Stimulated activated CD4-positive, alpha-beta T cell treated with anti-CD3 and anti-CD28 coated beads, Interleukin-1b, Interleukin-23, amount 100 ng/mL, for 48 hours (primary cell): Measurements from ENCODE around the gene ITGA5.

Experiments used
- DNase-seq: peaks from one replicate; pipeline ENCODE4 v3.0.0-alpha.2; 2020

The ITGA5 gene

GRCh38 chr12:54386403-54387113 is 32.5 kb downstream of the ITGA5 start:
- DNase-seq = no peak

- no peak for DNase-seq
Observed at GRCh38 chr12:54385251-54385914, 33.7 kb downstream of the ITGA5 start.

GRCh38 chr12:54384591-54385041 is 34.5 kb downstream of the ITGA5 start, which contains the start of gene ZNF385A:
TSS of gene ZNF385A (minus strand) at chr12:54384733. CDS start at chr12:54384514, 219 bp downstream.
- DNase-seq = no peak

GRCh38 chr12:54383041-54383609 is 35.9 kb downstream of the ITGA5 start:
- peak; percentile 68 for DNase-seq

GRCh38 chr12:54381136-54381535 is 37.9 kb downstream of the ITGA5 start:
- no peak for DNase-seq

- DNase-seq = peak; percentile 89
Observed at GRCh38 chr12:54379398-54380201, 39.5 kb downstream of the ITGA5 start.

- no peak for DNase-seq
Observed at GRCh38 chr12:54378796-54379397, 40.2 kb downstream of the ITGA5 start.

- DNase-seq = no peak
Observed at GRCh38 chr12:54377797-54378515, 41.1 kb downstream of the ITGA5 start.

- DNase-seq = no peak
Observed at GRCh38 chr12:54377007-54377406, 42.1 kb downstream of the ITGA5 start.

GRCh38 chr12:54376596-54376995 is 42.5 kb downstream of the ITGA5 start:
- DNase-seq = no peak

- DNase-seq = no peak
Observed at GRCh38 chr12:54375259-54375579, 43.8 kb downstream of the ITGA5 start.

GRCh38 chr12:54374562-54375258 is 44.4 kb downstream of the ITGA5 start:
- DNase-seq = no peak

- peak; percentile 17 for DNase-seq
Observed at GRCh38 chr12:54373649-54374561, 45.2 kb downstream of the ITGA5 start.

- no peak for DNase-seq
Observed at GRCh38 chr12:54372113-54372806, 46.8 kb downstream of the ITGA5 start.

GRCh38 chr12:54371328-54372112 is 47.5 kb downstream of the ITGA5 start:
- DNase-seq = no peak

- DNase-seq = peak; percentile 11
Observed at GRCh38 chr12:54370171-54370730, 48.8 kb downstream of the ITGA5 start.

- DNase-seq = no peak
Observed at GRCh38 chr12:54369597-54370131, 49.4 kb downstream of the ITGA5 start.
